NB4 (cell line): Measurements from ENCODE around the gene GPRC6A.

Experiments used
- MYC ChIP-seq: IDR thresholded peaks from 2 replicates; pipeline ENCODE4 v1.6.1; 2011; ENCODE audit warnings: low read depth, low read length
- POLR2A ChIP-seq: IDR thresholded peaks from 2 replicates; pipeline ENCODE4 v1.6.1; 2011; ENCODE audit warnings: mild to moderate bottlenecking; ENCODE audit not compliant: insufficient read length; ENCODE audit errors: extremely low read depth
- TF ChIP-seq, protein P1 (sequence below): IDR thresholded peaks from one replicate; pipeline ENCODE4 v1.5.1; 2012; ENCODE audit warnings: low read depth, low read length
- TF ChIP-seq, protein P2 (sequence below): IDR thresholded peaks from 2 replicates; pipeline ENCODE4 v1.6.1; 2011; ENCODE audit warnings: low read depth, low read length

GRCh38 chr6:116764961-116765841, 63.7 kb downstream of the GPRC6A start, which contains the start of gene FAM162B:
- TF ChIP-seq POLR2A (no peak), MYC (no peak)
- TF ChIP-seq, protein P1, sequence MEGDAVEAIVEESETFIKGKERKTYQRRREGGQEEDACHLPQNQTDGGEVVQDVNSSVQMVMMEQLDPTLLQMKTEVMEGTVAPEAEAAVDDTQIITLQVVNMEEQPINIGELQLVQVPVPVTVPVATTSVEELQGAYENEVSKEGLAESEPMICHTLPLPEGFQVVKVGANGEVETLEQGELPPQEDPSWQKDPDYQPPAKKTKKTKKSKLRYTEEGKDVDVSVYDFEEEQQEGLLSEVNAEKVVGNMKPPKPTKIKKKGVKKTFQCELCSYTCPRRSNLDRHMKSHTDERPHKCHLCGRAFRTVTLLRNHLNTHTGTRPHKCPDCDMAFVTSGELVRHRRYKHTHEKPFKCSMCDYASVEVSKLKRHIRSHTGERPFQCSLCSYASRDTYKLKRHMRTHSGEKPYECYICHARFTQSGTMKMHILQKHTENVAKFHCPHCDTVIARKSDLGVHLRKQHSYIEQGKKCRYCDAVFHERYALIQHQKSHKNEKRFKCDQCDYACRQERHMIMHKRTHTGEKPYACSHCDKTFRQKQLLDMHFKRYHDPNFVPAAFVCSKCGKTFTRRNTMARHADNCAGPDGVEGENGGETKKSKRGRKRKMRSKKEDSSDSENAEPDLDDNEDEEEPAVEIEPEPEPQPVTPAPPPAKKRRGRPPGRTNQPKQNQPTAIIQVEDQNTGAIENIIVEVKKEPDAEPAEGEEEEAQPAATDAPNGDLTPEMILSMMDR, result no peak
- TF ChIP-seq, protein P2, sequence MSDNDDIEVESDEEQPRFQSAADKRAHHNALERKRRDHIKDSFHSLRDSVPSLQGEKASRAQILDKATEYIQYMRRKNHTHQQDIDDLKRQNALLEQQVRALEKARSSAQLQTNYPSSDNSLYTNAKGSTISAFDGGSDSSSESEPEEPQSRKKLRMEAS, result no peak
